ENCODE data around the gene AP2A1.

The AP2A1 gene

GRCh38 chr19:49856574-49857021 lies 89.8 kb downstream of the AP2A1 start:
- no peak for DNase-seq
